ENCODE data around the gene AKT2. TPM values are rescaled to one million over a fixed set of nuclear protein-coding genes. Genes with fewer than 3 reads are reported as not detected.

The AKT2 gene
- total RNA-seq, 1 experiment from 2014 or later = 80.6 TPM

DNA sequence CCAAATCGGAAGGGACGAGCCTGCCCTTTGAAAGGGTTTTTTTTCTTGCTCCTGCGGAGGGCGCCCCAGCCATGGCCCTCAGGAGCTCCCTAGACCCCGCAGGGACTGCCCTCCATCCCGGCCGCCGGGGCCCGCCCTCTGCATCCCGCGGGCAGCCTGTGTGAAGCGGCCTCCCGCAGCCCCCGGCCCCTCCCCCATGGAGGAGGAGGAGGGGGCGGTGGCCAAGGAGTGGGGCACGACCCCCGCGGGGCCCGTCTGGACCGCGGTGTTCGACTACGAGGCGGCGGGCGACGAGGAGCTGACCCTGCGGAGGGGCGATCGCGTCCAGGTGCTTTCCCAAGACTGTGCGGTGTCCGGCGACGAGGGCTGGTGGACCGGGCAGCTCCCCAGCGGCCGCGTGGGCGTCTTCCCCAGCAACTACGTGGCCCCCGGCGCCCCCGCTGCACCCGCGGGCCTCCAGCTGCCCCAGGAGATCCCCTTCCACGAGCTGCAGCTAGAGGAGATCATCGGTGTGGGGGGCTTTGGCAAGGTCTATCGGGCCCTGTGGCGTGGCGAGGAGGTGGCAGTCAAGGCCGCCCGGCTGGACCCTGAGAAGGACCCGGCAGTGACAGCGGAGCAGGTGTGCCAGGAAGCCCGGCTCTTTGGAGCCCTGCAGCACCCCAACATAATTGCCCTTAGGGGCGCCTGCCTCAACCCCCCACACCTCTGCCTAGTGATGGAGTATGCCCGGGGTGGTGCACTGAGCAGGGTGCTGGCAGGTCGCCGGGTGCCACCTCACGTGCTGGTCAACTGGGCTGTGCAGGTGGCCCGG lies 93.1 kb downstream of the AKT2 start:
- Histone ChIP-seq H3K9me2 (replicated peaks; ENCODE audit: low read length) (no peaks in the 10 kb centered on the region), H3K9me3 (ENCODE audit: low read length) (no peaks in the 10 kb centered on the region), H3K36me3 (ENCODE audit: low read depth, low read length) (no peaks in the 10 kb centered on the region), H3K4me3 (ENCODE audit: low read length) (peak overlapping the region; percentile 72), H3K79me2 (ENCODE audit: low read length) (no peaks in the 10 kb centered on the region), H3K4me1 (ENCODE audit: insufficient read depth, low read length) (peaks cover 12% of the 10 kb centered on the region), H3K4me2 (ENCODE audit: low read length) (peak overlapping the region; percentile 87), H3F3A (ENCODE audit: low read length, unreplicated experiment) (no peaks in the 10 kb centered on the region), H3K27me3 (ENCODE audit: low read length) (no peaks in the 10 kb centered on the region), H2AFZ (ENCODE audit: low read length) (peak overlapping the region; percentile 75), H3K9ac (ENCODE audit: low read length) (peak overlapping the region; percentile 52), H3K27ac (ENCODE audit: low read length) (no peak overlapping the region), H4K20me1 (ENCODE audit: low read length) (no peaks in the 10 kb centered on the region)
- intact Hi-C loops (cut with micrococcal nuclease) = no loop called here
- BruUV-seq (replicated peaks) = no TSS peak
- DNase-seq = peak; percentile 2
- ChIA-PET CTCF (interaction anchor here (0.6 kb wide), 2 partner anchors 8 to 241 kb away, joined by 10 to 11 read pairs; no protein-coding TSS in a partner anchor), POLR2A (ENCODE audit: unreplicated experiment) (no interaction called here)
- TF ChIP-seq EZH2phosphoT487 (IDR thresholded peaks at IDR 0.05; ENCODE audit: borderline replicate concordance, low read length) (no peak), CTCF (conservative IDR thresholded peaks at IDR 0.05; ENCODE audit: low read depth, low read length) (no peak), EZH2 (IDR thresholded peaks at IDR 0.05; ENCODE audit: low read length, unreplicated experiment) (no peak)
- ATAC-seq = peak; percentile 28

DNA sequence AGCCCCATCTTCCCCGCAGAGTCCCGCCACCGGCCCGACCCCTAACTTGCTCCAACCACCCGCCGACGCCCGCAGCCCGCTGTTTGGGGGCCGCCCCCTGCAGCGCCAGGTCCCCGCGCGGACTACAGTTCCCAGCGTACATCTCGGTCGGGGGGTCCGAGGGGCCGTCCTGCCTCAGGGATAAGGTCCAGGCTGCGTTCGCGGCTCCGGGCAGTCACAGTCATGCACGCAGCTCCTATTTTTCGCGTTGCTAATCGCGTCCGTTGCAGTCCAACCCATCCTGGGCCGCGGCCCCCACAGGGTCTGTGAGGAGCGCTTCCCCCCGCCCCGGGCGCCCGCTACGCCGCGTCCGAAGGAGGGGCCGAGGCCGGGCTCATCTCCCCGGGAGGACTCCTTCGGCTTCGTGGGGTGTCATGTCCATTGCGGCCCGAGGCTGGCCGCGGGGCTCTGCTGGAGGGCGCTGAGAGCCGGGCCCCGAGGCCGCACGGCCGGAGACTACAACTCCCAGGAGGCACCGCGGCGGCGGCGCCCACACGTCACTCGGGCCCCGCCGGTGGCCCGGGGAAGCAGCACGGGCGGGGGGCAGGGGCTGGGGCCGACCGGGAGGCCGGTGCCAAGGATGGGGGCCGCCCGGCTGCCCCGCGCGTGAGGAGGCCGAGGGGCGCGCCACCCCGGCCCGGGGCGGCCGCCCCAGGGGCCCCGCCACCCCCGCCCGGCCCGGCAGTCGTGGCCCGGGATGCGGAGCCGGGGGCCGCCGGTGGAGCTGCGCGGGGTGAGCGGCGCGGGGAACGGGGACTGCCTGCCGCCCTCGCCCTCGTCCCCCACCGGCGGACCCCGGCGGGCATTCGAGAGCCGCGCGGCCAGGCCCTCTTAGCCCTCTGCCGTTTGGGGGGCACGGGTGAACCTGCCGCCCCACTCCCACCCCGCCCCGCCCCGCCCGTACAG lies 94.0 kb downstream of the AKT2 start, which contains the start of gene MAP3K10:
MAP3K10 (plus strand) TSS at position 536 of the 945 bp plus-strand sequence. CDS start 606 bp downstream, outside the sequence.
- intact Hi-C loops (cut with micrococcal nuclease) = no loop called here
- POLR2A ChIA-PET (ENCODE audit: unreplicated experiment) = no interaction called here
- TF ChIP-seq EZH2 (IDR thresholded peaks at IDR 0.05; ENCODE audit: low read length, unreplicated experiment) (no peak), EZH2phosphoT487 (IDR thresholded peaks at IDR 0.05; ENCODE audit: borderline replicate concordance, low read length) (no peak), CTCF (conservative IDR thresholded peaks at IDR 0.05; ENCODE audit: low read depth, low read length) (no peak)
- H3K27me3 ChIP-seq (ENCODE audit: low read length) = no peaks in the 10 kb centered on the region
- H3K79me2 ChIP-seq (ENCODE audit: low read length) = no peaks in the 10 kb centered on the region
- no peaks in the 10 kb centered on the region for H3K36me3 ChIP-seq (ENCODE audit: low read depth, low read length)
- H2AFZ ChIP-seq (ENCODE audit: low read length) = peak within 1 kb of the TSS; percentile 100
- no peaks in the 10 kb centered on the region for H3F3A ChIP-seq (ENCODE audit: low read length, unreplicated experiment)
- CTCF ChIA-PET = interaction anchor here (0.6 kb wide), 2 partner anchors 9 to 242 kb away, joined by 10 to 11 read pairs; no protein-coding TSS in a partner anchor
- H3K4me3 ChIP-seq (ENCODE audit: low read length) = peak within 1 kb of the TSS; percentile 95
- H3K27ac ChIP-seq (ENCODE audit: low read length) = peak within 1 kb of the TSS; percentile 79
- no TSS peak for BruUV-seq (replicated peaks)
- H3K4me1 ChIP-seq (ENCODE audit: insufficient read depth, low read length) = peaks cover 12% of the 10 kb centered on the region
- H4K20me1 ChIP-seq (ENCODE audit: low read length) = no peaks in the 10 kb centered on the region
- no peaks in the 10 kb centered on the region for H3K9me2 ChIP-seq (replicated peaks; ENCODE audit: low read length)
- peak within 1 kb of the TSS; percentile 91 for H3K9ac ChIP-seq (ENCODE audit: low read length)
- peak; percentile 61 for DNase-seq
- H3K4me2 ChIP-seq (ENCODE audit: low read length) = peak within 1 kb of the TSS; percentile 97
- H3K9me3 ChIP-seq (ENCODE audit: low read length) = no peaks in the 10 kb centered on the region
- peak; percentile 84 for ATAC-seq
